ENCODE results near the gene TENM4.

The TENM4 gene

GRCh38 chr11:78801161-78801884 is 639.5 kb downstream of the TENM4 start:
- H3K4me3 ChIP-seq: no peak overlapping the region
- TF ChIP-seq CTCF (IDR thresholded peaks at IDR 0.05): no peak
- H3K9me3 ChIP-seq: no peaks in the 10 kb centered on the region
- H3K36me3 ChIP-seq: no peaks in the 10 kb centered on the region
- intact Hi-C loops (cut with DNase I; ENCODE audit: low total_unique reads): no loop called here
- DNase-seq: peak; percentile 80 to 83
- peaks cover 0 to 40% (median 30%) of the 10 kb centered on the region in 4 donors for H3K4me1 ChIP-seq
- H3K27me3 ChIP-seq: no peaks in the 10 kb centered on the region
- H3K27ac ChIP-seq: peak overlapping the region; percentile 62 to 72

- intact Hi-C loops (cut with DNase I; ENCODE audit: low total_unique reads): no loop called here
- H3K4me1 ChIP-seq: peaks cover 0 to 40% (median 30%) of the 10 kb centered on the region in 4 donors
- H3K36me3 ChIP-seq: no peaks in the 10 kb centered on the region
- no peak for TF ChIP-seq CTCF (IDR thresholded peaks at IDR 0.05)
- H3K9me3 ChIP-seq: no peaks in the 10 kb centered on the region
- no peak overlapping the region for H3K4me3 ChIP-seq
- H3K27me3 ChIP-seq: no peaks in the 10 kb centered on the region
- DNase-seq: no peak
- H3K27ac ChIP-seq: peak overlapping the region; percentile 62 to 72
Measured at GRCh38 chr11:78800756-78801155, 640.1 kb downstream of the TENM4 start.

GRCh38 chr11:78800096-78800690 is 640.6 kb downstream of the TENM4 start:
- H3K36me3 ChIP-seq: no peaks in the 10 kb centered on the region
- H3K9me3 ChIP-seq: no peaks in the 10 kb centered on the region
- H3K27me3 ChIP-seq: no peaks in the 10 kb centered on the region
- intact Hi-C loops (cut with DNase I; ENCODE audit: low total_unique reads): no loop called here
- H3K4me1 ChIP-seq: peaks cover 0 to 40% (median 30%) of the 10 kb centered on the region in 4 donors
- peak overlapping the region; percentile 62 to 72 for H3K27ac ChIP-seq
- TF ChIP-seq CTCF (IDR thresholded peaks at IDR 0.05): no peak
- H3K4me3 ChIP-seq: no peak overlapping the region
- no peak for DNase-seq

- peak; percentile 75 to 88 for DNase-seq
- H3K36me3 ChIP-seq: no peaks in the 10 kb centered on the region
- TF ChIP-seq CTCF (IDR thresholded peaks at IDR 0.05): peak; percentile 62 to 68
- intact Hi-C loops (cut with DNase I; ENCODE audit: low total_unique reads): no loop called here
- no peak overlapping the region for H3K4me3 ChIP-seq
- no peaks in the 10 kb centered on the region for H3K27me3 ChIP-seq
- H3K9me3 ChIP-seq: no peaks in the 10 kb centered on the region
- H3K4me1 ChIP-seq: peaks cover 0 to 40% (median 30%) of the 10 kb centered on the region in 4 donors
- no peak overlapping the region for H3K27ac ChIP-seq
Measured at GRCh38 chr11:78798663-78799062, 642.2 kb downstream of the TENM4 start.

- DNase-seq: no peak
- Histone ChIP-seq H3K27ac (no peak overlapping the region), H3K4me3 (no peak overlapping the region), H3K36me3 (no peaks in the 10 kb centered on the region), H3K27me3 (no peaks in the 10 kb centered on the region), H3K9me3 (no peaks in the 10 kb centered on the region), H3K4me1 (peaks cover 0 to 34% (median 29%) of the 10 kb centered on the region in 4 donors)
- TF ChIP-seq CTCF (IDR thresholded peaks at IDR 0.05): no peak
- intact Hi-C loops (cut with DNase I; ENCODE audit: low total_unique reads): no loop called here
Measured at GRCh38 chr11:78797559-78797958, 643.3 kb downstream of the TENM4 start.
